GM13977 (cell line): ENCODE measurements around the gene ATXN7L3B.

Experiments
- DNase-seq: peaks from one replicate; pipeline ENCODE4 v3.0.0; 2012; ENCODE audit warnings: low spot score
- in situ Hi-C: fragments of 300-500 bp; cut with MboI; formaldehyde crosslinking; loops from one replicate; pipeline ENCODE4 v1.12.0; 2022; ENCODE audit warnings: low sequenced_read_pairs, low pct_unique_long_range_greater_than_20kb, mixed read lengths, inconsistent platforms; ENCODE audit not compliant: unreplicated experiment
- TF ChIP-seq, protein P1 (sequence below): IDR thresholded peaks from 2 replicates; pipeline ENCODE4 v1.5.1; 2012; ENCODE audit warnings: mild to moderate bottlenecking, control low read depth; ENCODE audit not compliant: insufficient read depth; ENCODE audit errors: extremely low read depth, missing control alignments

The ATXN7L3B gene

GRCh38 chr12:74509886-74510285 lies 27.7 kb upstream of the ATXN7L3B start:
- no peak for DNase-seq
- TF ChIP-seq, protein P1, sequence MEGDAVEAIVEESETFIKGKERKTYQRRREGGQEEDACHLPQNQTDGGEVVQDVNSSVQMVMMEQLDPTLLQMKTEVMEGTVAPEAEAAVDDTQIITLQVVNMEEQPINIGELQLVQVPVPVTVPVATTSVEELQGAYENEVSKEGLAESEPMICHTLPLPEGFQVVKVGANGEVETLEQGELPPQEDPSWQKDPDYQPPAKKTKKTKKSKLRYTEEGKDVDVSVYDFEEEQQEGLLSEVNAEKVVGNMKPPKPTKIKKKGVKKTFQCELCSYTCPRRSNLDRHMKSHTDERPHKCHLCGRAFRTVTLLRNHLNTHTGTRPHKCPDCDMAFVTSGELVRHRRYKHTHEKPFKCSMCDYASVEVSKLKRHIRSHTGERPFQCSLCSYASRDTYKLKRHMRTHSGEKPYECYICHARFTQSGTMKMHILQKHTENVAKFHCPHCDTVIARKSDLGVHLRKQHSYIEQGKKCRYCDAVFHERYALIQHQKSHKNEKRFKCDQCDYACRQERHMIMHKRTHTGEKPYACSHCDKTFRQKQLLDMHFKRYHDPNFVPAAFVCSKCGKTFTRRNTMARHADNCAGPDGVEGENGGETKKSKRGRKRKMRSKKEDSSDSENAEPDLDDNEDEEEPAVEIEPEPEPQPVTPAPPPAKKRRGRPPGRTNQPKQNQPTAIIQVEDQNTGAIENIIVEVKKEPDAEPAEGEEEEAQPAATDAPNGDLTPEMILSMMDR = no peak
- in situ Hi-C loops = no loop called here

- no peak for DNase-seq
- TF ChIP-seq, protein P1 = no peak
- in situ Hi-C loops = no loop called here
Observed at GRCh38 chr12:74514098-74514872, 23.4 kb upstream of the ATXN7L3B start.

GRCh38 chr12:74515849-74516248 lies 21.8 kb upstream of the ATXN7L3B start:
- no peak for DNase-seq
- in situ Hi-C loops = no loop called here

DNA sequence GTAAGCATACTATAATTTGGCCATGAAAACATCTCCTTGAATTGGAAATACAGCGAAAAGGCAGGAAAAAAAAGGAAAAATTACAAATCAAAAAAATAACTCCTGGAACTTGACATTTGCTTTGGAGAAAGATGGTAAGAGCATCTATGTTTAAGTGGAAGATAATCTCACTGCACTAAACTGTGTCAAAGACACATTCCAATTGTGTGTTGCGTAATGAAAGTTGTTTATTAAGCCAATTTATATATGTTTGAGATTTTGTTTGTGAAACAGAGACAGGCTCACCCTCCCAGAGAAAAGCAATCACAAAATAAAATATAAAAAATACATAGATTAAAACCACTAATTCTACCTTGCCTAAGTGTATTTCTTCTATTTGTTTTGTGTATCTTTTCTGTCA lies 11.1 kb upstream of the ATXN7L3B start:
- in situ Hi-C loops = no loop called here
- TF ChIP-seq, protein P1 = no peak
- no peak for DNase-seq

More at GRCh38 chr12:74515849-74516248, 21.8 kb upstream of the ATXN7L3B start:
- TF ChIP-seq, protein P1 = no peak

- in situ Hi-C loops = no loop called here
- TF ChIP-seq, protein P1 = no peak
- DNase-seq = no peak
Observed at GRCh38 chr12:74527491-74527890, 10.1 kb upstream of the ATXN7L3B start.

GRCh38 chr12:74530676-74531075 lies 7.0 kb upstream of the ATXN7L3B start:
- TF ChIP-seq, protein P1 = no peak
- DNase-seq = no peak
- in situ Hi-C loops = no loop called here

DNA sequence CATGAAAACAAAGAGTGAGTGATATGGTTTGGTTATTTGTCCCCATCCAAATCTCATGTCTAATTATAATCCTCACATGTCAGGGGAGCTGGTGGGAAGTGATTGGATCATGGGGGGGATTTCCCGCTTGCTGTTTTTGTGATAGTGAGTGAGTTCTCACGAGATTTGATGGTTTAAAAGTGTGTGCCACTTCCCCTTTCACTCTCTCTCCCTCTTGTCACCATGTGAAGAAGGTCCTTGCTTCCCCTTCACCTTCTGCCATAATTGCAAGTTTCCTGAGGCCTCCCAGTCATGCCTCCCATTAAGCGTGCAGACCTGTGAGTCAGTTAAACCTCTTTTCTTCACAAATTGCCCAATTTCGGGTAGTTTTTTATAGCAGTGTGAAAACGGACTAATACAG lies 2.1 kb upstream of the ATXN7L3B start:
- no peak for DNase-seq
- in situ Hi-C loops = no loop called here
- TF ChIP-seq, protein P1 = no peak
